Measurements from ENCODE around the gene MALL. TPM values are rescaled to one million over a fixed set of nuclear protein-coding genes. Genes with fewer than 3 reads are reported as not detected.

MALL gene
- total and polyA plus RNA-seq, 9 of the 15 experiments (the other 6 are each of a cell fraction or from before 2014, with no cell fraction given): 0.24 TPM; not detected in 8

GRCh38 chr2:110152943-110153342, 37.3 kb upstream of the MALL start:
- POLR2A ChIA-PET: no interaction called here
- Histone ChIP-seq H2AFZ (ENCODE audit: low read depth, low read length) (no peak overlapping the region), H3K4me3 (no peak overlapping the region), H3K9me1 (ENCODE audit: control insufficient read depth, insufficient read depth, low read length) (no peaks in the 10 kb centered on the region), H3K79me2 (ENCODE audit: control insufficient read depth, insufficient read depth, low read length) (no peaks in the 10 kb centered on the region), H3K27ac (ENCODE audit: extremely low read depth, low read depth, low read length) (no peak overlapping the region), H3K4me1 (replicated peaks in 1 of 2; ENCODE audit: control insufficient read depth in 2 of 2, insufficient read depth in 2 of 2, low read length in 2 of 2) (no peaks in the 10 kb centered on the region), H3K9me3 (replicated peaks; ENCODE audit: control insufficient read depth, insufficient read depth, low read depth, low read length) (no peaks in the 10 kb centered on the region), H3K9ac (ENCODE audit: insufficient read depth in 1 of 2, low read depth in 2 of 2, low read length in 2 of 2) (no peak overlapping the region), H3K27me3 (ENCODE audit: control insufficient read depth in 2 of 2, insufficient read depth in 2 of 2, low read length in 2 of 2) (no peaks in the 10 kb centered on the region), H4K20me1 (replicated peaks; ENCODE audit: control insufficient read depth, insufficient read depth, low read length) (no peaks in the 10 kb centered on the region), H3K36me3 (ENCODE audit: control insufficient read depth, insufficient read depth, low read length) (no peaks in the 10 kb centered on the region), H3K4me2 (ENCODE audit: insufficient read depth, low read length) (no peak overlapping the region)
- no peak for ATAC-seq
- no TSS peak for BruUV-seq (replicated peaks)
- CTCF ChIA-PET (ENCODE audit: low intra/inter-chr PET ratio): no interaction called here
- WGBS (ENCODE audit: insufficient coverage, low coverage, missing lambda C conversion rate): 0% methylated on average over 3 of the region's 3 CpGs
- no peak for FAIRE-seq
- TF ChIP-seq ZNF282 (CRISPR knock-in tag; IDR thresholded peaks at IDR 0.05) (no peak), MTF1 (CRISPR knock-in tag; IDR thresholded peaks at IDR 0.05; ENCODE audit: borderline replicate concordance) (no peak), ZC3H11A (IDR thresholded peaks at IDR 0.05; ENCODE audit: low read depth, low read length) (no peak), HNRNPK (IDR thresholded peaks at IDR 0.05; ENCODE audit: low read depth, low read length, poor library complexity, severe bottlenecking) (no peak), ZBTB17 (CRISPR knock-in tag; IDR thresholded peaks at IDR 0.05) (no peak), ZNF431 (CRISPR knock-in tag; IDR thresholded peaks at IDR 0.05) (no peak), TEAD1 (CRISPR knock-in tag; IDR thresholded peaks at IDR 0.05) (no peak), ZNF639 (CRISPR knock-in tag; conservative IDR thresholded peaks at IDR 0.05 in 1 of 2, IDR thresholded peaks at IDR 0.05 in 1 of 2) (no peak), MEF2D (tag; conservative IDR thresholded peaks at IDR 0.05; ENCODE audit: low read depth) (no peak), CHAMP1 (IDR thresholded peaks at IDR 0.05) (no peak), CBFA2T3 (IDR thresholded peaks at IDR 0.05) (no peak), PHF21A (IDR thresholded peaks at IDR 0.05; ENCODE audit: borderline replicate concordance, low read depth) (no peak), MTA2 (IDR thresholded peaks at IDR 0.05; ENCODE audit: low read depth) (no peak)
- TF ChIP-seq, protein P1, sequence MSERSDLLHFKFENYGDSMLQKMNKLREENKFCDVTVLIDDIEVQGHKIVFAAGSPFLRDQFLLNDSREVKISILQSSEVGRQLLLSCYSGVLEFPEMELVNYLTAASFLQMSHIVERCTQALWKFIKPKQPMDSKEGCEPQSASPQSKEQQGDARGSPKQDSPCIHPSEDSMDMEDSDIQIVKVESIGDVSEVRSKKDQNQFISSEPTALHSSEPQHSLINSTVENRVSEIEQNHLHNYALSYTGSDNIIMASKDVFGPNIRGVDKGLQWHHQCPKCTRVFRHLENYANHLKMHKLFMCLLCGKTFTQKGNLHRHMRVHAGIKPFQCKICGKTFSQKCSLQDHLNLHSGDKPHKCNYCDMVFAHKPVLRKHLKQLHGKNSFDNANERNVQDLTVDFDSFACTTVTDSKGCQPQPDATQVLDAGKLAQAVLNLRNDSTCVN (CRISPR knock-in tag; IDR thresholded peaks at IDR 0.05): no peak
- TF ChIP-seq, protein P2, sequence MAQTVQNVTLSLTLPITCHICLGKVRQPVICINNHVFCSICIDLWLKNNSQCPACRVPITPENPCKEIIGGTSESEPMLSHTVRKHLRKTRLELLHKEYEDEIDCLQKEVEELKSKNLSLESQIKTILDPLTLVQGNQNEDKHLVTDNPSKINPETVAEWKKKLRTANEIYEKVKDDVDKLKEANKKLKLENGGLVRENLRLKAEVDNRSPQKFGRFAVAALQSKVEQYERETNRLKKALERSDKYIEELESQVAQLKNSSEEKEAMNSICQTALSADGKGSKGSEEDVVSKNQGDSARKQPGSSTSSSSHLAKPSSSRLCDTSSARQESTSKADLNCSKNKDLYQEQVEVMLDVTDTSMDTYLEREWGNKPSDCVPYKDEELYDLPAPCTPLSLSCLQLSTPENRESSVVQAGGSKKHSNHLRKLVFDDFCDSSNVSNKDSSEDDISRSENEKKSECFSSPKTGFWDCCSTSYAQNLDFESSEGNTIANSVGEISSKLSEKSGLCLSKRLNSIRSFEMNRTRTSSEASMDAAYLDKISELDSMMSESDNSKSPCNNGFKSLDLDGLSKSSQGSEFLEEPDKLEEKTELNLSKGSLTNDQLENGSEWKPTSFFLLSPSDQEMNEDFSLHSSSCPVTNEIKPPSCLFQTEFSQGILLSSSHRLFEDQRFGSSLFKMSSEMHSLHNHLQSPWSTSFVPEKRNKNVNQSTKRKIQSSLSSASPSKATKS (CRISPR knock-in tag; IDR thresholded peaks at IDR 0.05): no peak
- DNase-seq (ENCODE audit: extremely low read depth in 1 of 4, low spot score in 3 of 4): no peak
- in situ Hi-C loops (cut with MboI) (no loop called here), intact Hi-C loops (cut with micrococcal nuclease) (no loop called here)
